CD4-positive, alpha-beta T cell treated with Interleukin-12 subunit alpha and Interleukin-12 subunit beta, for 1 hour (primary cell): ENCODE data around the gene SPG7.
"Not testable (repeated sequence)": the region's sequence is repeated elsewhere in the genome, so short reads cannot be mapped to it uniquely, and the experiment has no call there.

ENCODE experiments used
- DNase-seq: peaks from one replicate; pipeline ENCODE4 v3.0.0-alpha.2; 2020

The SPG7 gene

DNA sequence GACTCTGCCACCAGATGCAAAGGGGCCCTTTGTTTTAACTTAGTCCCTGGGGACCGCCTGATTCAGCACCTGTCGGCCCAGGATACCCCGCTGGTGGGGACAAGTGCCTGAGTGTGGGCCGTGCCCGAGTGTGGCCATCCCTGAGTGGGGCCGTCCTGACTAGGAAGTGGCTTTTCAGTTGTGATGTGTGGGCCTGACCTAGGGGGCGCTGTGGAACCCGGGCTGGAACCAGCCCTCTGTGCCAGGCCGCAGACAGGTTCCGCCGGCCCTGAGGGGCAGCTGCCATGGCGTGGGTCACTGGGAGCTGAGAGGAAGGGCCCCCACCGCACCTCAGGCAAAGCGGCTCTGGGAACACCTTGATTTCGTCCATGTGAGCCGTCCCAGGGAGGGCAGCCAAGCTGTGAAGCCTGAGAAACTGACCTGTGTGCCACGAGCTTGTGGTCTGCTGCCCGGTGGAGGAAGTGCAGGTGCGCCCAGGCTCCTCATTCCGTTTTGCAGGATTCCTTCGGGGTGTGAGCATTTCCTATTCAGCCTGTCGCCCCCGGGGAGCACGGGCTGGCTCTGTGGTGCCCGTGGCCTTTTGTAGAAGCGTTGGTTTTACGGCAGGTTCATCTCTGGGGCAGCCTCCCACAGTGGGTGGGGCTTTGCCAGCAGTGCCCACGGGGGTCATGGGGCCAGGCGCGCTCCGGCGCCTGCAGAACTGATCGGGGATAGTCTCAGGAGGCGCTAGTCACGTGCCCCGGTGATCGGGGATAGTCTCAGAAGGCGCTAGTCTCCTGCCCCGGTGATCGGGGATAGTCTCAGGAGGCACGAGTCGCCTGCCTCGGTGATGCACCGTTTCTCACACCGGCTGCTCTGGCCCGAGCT lies 57.5 kb downstream of the SPG7 start:
- DNase-seq: peak; percentile 48

DNA sequence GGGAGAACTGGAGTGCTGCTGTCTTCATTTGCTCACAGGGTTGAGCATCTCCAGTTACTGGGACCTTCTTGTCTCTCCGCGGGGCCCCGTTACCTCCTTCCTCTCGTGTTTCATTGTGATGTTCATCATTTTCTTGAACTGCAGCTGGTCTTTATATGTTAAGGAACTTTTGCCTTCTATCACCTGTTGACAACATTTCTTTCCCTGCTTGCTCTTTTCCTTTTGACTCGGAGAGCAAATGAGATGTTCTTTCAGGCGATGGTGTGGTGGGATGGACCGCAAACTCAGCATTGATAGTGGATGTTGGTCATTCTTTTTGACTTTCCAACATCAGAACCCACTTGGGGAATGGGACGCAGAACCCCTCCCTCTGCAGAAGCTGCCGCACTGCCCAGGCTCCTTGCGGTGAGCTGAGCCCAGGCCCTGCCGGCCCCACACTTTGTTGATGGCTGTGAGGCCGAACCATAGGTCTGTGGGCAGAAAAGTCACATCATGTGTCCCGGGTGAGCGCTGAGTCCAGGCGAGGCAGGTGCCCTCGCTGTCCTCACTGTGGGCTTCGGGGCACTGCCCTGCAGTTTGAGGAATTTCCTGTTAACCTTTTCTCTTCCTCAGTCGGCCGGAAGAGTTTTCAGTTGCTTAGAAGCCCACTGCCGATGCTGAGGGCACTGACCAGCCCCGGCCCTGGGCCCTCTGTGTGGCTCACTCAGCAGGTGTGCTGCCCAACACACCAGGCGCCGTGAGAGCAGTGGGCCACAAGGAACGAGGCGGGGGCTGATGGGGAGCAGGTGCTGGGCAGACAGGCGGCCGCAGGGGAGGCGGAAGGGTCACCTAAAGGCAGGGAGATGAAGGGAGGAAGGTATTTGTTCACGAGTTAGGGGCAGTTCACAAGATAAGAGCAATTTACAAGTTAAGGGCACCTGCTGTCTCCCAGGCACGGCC lies 59.7 kb downstream of the SPG7 start:
- no peak for DNase-seq

DNA sequence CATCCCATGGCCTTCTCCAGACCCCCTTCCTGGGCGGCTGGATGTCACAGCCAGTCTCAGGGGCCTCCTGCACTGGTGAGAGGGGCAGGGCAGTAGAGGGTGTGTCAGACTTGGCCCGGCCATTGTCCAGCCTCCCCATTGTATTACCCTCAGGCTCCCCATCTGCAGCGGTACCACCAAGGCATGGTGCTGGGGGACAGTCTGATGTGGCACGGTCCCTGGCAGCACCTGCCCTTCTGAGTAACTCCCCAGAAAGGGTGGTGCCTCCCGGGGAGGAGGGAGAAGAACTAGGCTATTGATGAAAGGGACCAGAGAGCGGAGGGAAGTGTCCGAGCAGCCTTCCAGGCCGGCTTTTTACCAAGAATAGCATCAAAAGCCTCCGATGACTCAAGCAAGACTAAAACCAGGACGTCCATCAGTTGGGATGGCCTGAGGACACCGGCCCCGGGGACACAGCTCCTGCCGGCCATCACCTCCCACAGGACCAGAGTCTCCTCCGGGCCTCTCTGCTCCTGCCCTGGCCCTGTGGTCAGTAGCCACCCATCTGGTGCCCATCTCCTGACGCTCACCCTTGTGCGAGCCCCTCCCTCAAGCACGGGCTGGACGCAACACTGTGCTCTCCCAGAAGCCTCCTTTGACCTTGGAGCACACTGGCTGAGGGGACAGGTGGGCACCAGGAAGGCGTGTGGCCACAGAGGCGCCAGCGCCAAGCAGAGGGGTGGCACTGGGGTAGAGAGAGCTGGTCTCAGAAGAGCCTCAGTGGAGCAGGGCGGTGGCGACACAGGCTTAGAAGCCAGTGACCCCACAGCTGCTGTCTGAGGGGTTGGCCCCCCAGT lies 61.5 kb downstream of the SPG7 start:
- no peak for DNase-seq

DNA sequence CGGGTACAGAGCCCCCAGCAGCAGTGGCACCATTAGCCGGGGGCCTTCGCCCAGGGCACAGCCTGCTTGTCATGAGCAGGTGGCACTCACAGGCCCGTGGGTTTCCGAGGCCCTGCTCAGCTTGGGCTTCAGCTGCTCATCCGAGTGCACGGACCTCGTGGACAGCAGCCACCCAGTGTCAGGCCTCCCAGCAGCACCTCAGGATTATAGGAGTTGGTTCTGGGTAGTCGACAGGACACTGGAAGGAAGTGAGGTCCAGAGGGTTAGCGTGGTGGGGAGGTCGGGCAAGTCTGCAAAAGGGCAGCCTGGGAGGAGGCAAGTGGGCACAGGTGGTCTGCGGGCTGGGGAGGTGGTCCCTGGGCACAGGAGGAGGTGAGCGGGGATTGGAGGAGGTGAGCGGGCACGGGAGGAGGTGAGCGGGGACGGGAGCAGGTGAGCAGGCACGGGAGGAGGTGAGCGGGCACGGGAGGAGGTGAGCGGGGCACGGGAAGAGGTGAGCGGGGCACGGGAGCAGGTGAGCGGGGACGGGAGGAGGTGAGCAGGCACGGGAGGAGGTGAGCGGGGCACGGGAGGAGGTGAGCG lies 62.2 kb downstream of the SPG7 start:
- DNase-seq: no peak

DNA sequence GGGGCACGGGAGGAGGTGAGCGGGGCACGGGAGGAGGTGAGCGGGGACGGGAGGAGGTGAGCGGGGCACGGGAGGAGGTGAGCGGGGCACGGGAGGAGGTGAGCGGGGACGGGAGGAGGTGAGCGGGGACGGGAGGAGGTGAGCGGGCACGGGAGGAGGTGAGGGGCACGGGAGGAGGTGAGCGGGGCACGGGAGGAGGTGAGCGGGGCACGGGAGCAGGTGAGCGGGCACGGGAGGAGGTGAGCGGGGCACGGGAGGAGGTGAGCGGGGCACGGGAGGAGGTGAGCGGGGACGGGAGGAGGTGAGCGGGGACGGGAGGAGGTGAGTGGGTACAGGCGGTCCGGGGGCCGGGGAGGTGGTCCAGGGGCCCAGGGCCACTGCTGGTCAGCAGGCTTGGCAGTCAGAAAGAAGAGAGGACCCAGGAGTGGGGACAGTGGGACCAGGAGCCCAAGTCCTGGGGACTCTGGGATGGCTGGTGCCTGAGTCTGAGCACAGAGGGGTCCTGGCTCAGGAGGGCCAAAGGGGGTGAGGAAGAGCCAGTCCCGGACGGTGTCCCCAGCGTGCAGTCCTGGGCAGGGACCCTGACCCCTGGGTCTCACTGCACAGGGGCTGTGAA lies 62.9 kb downstream of the SPG7 start:
- not testable (repeated sequence) for DNase-seq

DNA sequence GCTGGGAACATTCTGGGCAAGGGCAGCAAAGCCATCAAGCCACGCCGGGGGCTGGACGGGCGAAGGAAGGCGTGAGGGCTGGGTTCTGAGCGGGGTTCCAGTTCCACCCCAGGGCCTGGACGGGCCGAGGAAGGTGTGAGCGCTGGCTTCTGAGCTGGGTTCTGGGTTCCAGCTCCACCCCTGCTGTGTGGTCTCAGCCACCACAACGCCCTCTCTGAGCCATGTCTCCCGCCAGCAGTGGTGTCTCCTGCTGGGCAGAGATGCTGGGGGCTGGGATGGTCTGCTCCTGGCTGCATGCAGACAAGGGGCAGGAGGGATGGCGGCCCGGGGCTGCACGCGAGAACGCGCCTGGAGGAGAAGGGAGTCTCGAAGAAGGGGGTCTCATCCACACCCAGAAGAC lies 63.4 kb downstream of the SPG7 start:
- DNase-seq: no peak

DNA sequence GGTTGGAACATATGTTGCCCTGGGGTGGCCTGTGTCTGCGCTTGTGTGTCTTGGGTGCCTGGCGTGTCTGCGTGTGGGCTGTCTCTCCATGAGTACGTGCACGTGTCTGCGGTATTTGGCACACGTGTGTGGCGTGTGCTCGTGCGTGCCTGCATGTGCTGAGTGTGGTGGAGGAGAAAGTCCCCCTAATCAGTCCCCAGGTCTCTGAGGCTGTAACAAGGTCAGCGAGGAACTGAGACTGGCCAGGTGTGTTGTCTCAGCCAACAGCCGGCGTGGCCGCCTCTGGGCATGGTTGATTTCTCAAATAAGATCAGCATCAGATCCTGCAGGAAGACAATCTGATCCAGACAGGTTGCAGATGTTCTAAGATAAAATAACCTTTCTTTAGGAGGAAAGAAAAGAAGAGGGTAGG lies 63.9 kb downstream of the SPG7 start:
- no peak for DNase-seq

DNA sequence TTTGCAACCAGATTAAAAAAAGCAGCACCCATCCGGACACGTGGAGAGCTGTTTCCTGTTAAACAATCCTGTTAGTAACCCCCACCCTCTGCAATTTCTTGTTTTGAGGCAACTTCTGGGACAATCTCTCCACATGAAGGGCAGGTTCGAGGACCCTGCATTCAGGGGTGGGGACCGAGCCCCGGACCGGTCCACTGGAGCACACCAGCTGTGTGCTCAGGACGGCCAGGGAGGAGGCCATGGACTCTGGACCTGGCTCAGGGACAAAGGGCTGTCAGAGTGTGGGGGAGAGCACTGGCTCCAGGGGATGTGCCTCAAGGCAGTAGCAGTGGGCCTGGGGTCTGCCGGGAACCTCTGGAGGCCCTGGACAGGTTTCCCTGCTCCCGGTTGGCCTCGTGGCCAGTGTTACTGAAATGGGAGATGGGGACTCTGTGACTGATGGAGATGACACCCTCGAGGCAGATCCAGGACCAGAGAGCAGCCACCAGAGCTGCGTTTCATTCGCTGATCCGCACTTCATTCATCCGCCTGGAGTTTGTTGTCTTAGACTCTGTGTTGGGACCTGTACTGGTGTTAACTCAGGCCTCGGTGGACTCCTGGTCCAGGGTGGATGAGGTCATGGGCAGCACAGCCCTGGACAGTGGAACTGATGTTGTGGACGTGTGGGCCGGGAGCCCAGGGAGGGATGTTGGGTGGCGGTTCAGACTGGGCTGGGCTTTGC lies 64.4 kb downstream of the SPG7 start:
- no peak for DNase-seq

DNA sequence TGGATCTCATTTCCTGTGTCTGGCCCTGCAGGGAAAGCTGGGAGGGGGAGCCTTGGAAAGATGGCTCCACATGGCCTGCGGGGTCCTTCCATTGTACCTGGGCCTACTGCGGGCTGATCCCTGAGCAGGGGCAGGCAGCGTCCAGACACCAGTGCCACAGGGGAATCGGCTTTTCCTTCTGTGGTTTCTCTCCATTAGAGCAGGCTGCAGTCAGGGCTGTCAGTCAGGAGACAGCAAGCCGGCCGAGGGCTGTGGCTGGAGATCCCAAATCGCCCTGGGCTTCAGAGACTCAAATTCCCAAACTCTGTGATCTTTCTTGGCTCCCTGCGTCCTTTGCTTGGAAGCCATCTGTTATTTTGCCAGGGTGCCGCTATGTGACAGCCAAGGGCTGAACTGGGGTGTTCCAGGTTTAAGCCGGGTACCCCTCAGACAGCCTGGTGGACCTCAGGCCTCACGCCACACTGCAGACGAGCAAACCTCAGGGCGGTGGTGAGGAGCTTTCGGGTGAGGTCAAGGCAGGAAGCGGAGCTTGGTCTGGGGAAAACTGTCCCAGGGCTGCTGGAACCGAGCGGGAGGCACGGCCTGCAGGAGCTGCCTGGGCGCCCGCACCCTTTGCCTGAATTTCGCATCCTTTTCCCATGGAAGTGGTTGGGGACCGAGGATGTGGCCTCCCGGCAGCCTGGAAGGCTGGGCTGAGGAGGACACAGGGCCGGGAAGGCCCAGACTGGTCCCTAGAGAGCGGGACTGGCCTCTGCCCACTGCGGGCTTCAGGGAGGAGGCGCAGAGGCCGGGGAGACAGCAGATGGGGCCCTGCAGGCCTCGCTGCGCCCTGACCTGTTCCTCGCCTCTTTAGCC lies 65.8 kb downstream of the SPG7 start:
- no peak for DNase-seq

DNA sequence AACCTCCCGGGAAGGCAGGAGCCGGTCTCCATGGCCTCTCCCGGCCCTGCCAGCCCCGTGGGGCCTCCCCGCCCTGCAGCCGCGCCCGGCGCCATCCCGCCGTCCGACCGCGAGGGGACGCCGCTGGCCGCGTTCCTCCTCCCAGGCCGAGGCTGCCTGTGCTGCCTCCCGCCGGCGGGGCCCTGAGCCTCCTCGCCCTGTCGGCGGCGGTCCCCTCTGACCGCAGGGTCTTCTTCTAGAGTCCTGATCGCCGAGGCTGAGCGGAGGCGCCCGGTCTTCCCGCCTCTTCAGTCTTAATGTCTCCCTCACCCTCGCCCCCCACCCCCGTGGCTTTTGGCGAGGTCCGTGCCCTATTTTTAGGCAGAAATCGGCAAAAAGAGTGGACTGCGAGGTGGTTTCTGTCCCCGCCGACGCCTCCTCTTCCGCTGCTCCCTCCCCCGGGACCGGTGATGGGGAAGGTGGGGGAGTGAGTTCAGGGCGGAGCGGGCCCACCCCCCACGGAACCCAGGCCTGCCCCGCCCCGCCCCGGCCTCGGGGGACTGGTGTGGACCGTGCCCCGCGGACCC lies 66.6 kb downstream of the SPG7 start:
- DNase-seq: peak; percentile 57

DNA sequence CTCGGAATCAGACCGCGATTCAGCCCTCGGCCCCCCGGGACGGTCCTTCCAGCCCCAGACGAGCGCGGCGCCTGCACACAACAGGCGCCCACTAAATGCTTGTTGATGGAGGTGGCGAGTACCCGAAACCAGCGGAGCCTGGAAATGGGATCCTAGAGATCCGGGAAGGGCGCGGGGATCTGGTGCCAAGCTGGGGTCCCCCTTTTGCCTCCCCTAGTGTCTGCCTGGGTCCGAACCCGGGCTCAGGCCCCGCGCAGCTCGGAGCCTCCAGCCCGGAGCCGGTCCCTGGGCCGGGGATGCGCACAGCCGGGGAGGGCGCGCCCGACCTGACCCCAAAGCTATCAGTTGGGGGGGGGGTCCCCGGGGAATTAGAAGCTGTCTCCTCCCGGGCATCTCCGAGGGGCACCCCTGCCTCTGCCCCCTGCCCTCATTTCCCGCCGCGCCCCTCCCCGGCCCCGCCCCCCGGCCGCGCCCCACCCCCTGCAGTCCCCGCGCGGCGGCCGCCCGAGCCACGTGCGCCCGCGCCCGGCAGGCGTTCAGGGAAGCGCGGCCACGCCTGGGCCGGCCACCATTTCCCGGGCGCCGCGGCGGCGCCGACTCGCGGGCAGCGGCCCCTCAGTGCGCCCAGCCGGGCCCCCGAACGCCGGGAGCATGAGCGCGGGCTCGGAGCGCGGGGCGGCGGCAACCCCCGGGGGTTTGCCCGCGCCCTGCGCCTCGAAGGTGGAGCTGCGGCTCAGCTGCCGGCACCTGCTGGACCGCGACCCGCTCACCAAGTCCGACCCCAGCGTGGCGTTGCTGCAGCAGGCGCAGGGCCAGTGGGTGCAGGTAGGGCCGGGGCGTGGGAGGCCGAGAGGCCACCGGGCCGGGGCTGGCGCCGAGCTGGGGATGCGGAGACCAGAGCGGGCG lies 67.3 kb downstream of the SPG7 start, which contains the start of gene CPNE7:
CPNE7 (plus strand) TSS at position 512 of the 906 bp plus-strand sequence; CDS start at position 652, 140 bp downstream.
- DNase-seq: no peak

DNA sequence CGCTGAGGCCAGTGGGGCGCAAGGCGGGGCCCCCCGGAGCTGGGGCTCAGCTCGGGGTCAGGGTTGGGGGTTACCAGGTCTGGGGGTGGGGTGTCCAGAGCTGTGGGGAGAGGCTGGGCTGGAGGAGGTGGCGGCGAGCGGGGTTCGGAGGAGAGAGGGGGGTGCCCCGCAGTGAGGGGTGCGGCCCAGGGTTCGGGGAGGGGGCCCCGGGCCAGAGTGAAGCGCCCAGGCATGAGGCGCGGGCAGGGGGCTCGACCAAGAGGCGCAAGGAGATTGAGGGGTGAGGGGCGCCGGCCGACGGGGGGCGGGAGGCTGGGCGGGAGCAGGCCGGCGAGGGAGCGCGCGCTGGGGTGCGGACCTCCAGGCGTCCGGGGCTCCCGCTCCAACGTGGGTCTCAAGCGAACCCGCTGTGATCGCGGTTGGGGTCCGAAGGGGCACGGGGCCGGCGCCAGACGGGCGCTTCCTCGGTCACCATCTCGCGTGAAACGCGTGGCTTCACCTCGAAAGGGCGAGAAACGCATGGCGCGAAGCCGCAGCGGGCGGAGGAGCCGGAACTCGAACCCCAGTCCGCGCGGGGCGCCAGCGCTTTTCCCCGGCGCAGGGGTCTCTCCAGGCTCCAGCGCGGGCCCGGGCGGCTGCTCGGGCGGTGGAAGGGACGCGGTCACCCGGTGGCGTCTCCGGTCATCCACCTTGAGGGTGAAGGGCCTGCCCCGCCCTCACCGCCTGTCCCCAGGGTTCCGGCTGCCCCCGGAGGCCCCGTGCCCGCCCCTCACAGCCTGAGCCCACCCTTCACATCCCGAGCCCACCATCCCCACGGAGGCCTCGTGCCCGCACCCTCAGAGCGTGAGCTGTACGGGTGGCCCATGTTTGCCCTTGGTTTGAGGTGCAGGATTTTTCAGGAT lies 68.2 kb downstream of the SPG7 start:
- no peak for DNase-seq

DNA sequence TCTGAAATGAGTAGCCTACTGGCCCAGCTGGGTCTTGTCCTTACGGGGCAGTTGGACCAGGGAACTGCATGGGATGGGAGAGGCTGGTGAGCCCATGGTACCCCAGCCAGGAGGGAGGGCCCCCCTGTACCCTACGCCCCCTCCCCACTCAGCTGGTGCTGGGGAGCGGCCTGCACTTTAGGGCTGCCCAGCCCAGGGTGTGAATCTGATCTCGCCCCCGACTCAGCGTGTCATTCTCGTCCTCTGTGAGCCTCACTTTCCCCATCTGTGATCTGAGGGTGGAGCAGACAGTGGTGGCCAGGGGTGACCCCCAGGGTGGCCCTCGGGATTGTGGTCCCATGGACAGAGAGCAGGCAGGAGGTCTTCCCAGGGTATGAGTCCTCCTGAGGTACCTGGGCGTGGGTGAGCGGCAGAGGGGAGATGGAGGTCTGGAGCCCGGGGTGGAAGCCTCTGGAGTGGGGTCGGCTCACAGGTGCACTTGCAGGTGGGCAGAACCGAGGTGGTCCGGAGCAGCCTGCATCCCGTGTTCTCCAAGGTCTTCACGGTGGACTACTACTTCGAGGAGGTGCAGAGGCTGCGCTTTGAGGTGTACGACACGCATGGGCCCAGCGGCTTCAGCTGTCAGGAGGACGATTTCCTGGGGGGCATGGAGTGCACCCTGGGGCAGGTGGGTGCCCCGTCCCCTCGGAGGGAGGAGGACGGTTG lies 69.0 kb downstream of the SPG7 start:
- DNase-seq: no peak

DNA sequence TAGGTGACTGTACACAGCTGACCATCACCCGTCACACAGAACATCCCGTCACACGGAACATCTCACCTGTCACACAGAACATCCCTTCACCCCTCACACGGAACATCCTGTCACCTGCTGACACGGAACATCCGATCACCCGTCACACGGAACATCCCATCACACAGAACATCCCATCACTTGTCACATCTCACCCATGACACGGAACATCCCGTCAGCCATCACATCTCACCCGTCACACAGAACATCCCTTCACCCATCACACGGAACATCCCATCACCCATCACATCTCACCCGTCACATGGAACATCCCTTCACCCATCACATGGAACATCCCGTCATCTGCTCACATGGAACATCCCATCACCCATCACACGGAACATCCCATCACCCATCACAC lies 71.1 kb downstream of the SPG7 start:
- DNase-seq: no peak

DNA sequence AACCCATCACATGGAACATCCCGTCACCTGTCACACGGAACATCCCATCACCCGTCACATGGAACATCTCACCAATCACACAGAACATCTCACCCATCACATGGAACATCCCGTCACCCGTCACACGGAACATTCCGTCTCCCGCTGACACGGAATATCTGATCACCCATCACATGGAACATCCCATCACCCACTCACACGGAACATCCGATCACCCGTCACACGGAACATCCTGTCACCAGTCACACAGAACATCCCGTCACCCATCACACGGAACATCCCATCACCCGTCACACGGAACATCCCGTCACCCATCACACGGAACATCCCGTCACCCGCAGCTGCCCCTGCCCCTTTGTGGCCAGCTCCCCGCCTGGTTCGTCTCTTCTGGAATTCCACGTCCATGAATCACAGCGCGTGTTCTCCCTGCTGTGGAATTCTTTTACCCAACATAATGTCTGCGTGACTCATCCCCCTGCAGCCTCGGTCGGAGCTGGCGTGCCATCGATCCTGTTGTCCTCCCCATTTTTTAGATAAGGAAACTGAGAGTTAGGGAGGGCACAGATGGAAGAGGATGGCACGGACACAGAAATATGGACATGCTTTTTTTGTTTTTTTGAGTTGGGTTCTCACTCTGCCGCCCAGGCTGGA lies 73.0 kb downstream of the SPG7 start:
- no peak for DNase-seq

DNA sequence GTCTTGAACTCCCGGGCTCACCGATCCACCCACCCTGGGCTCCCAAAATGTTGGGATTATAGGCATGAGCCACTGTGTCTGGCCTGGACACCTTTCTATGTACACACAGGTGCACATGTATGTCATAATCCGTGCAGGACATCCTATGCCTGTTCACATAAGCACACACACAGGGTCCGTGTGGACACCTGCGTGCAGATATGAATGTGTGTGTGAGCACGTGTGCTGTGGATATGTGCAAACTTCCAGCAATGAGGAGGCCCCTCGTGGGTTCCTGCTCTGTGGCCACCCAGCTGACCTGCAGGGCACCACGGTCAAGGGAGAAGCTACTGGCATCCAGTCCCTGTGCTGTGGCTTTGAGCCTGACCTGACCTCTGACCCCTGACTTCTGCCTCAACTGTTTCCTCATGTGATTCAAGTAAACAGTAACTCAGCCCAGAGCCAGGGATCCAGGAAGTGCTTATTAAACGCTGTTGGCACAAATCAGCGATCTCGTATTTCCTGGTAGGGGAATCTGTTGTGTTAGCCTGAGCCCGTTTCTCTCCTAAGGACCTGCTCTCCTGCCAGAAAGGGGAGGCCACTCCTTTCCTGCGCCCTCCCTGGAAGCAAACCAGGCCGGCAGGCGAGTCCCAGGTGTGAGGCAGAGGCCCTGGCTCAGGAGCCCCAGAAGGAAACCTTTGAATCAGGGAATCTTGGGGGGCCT lies 73.8 kb downstream of the SPG7 start:
- no peak for DNase-seq
